HG02943 (cell line): ENCODE data around the gene COL4A2.
"Not testable (repeated sequence)": the region's sequence is repeated elsewhere in the genome, so short reads cannot be mapped to it uniquely, and the experiment has no call there.

ENCODE experiments used
- ATAC-seq: cut with Tn5 transposase; IDR thresholded peaks from one replicate; pipeline ENCODE4 v1.9.1; 2021; ENCODE audit warnings: mild to moderate bottlenecking, low read depth, moderate library complexity; ENCODE audit not compliant: unreplicated experiment

Gene COL4A2

GRCh38 chr13:110305544-110305943 lies 1.5 kb upstream of the COL4A2 start:
- no peak for ATAC-seq

GRCh38 chr13:110305949-110306339 lies 1.1 kb upstream of the COL4A2 start:
- no peak for ATAC-seq

- no peak for ATAC-seq
Observed at GRCh38 chr13:110306340-110306959, 634 bp upstream of the COL4A2 start.

GRCh38 chr13:110307767-110308655 lies 927 bp downstream of the COL4A2 start:
- no peak for ATAC-seq

GRCh38 chr13:110308656-110309359 lies 1.7 kb downstream of the COL4A2 start:
- ATAC-seq: no peak

- no peak for ATAC-seq
Observed at GRCh38 chr13:110309661-110310524, 2.8 kb downstream of the COL4A2 start.

GRCh38 chr13:110310541-110311442 lies 3.7 kb downstream of the COL4A2 start:
- ATAC-seq: no peak

- no peak for ATAC-seq
Observed at GRCh38 chr13:110311443-110312338, 4.6 kb downstream of the COL4A2 start.

GRCh38 chr13:110312339-110313031 lies 5.4 kb downstream of the COL4A2 start:
- ATAC-seq: no peak

GRCh38 chr13:110313261-110313660 lies 6.2 kb downstream of the COL4A2 start:
- not testable (repeated sequence) for ATAC-seq

GRCh38 chr13:110313733-110314132 lies 6.6 kb downstream of the COL4A2 start:
- not testable (repeated sequence) for ATAC-seq

GRCh38 chr13:110314516-110315245 lies 7.6 kb downstream of the COL4A2 start:
- ATAC-seq: no peak

GRCh38 chr13:110316196-110316595 lies 9.1 kb downstream of the COL4A2 start:
- no peak for ATAC-seq

- no peak for ATAC-seq
Observed at GRCh38 chr13:110317093-110317492, 10.0 kb downstream of the COL4A2 start.

- ATAC-seq: no peak
Observed at GRCh38 chr13:110317496-110318195, 10.6 kb downstream of the COL4A2 start.

GRCh38 chr13:110318920-110319319 lies 11.8 kb downstream of the COL4A2 start:
- ATAC-seq: no peak

GRCh38 chr13:110319397-110319773 lies 12.3 kb downstream of the COL4A2 start:
- no peak for ATAC-seq
